Uterus (tissue), 4 donors: ENCODE results near the gene CC2D1A. TPM values are rescaled to one million over a fixed set of nuclear protein-coding genes. Genes with fewer than 3 reads are reported as not detected.

Experiments used
- DNase-seq, 2 donors: peaks; one replicate each; pipeline ENCODE4 v3.0.0-alpha.2; 2019 to 2020
- H3K27ac ChIP-seq, 2 donors: fragments of 200-600 bp; sonication (generic); 1 replicate in 1 of 2; 2 replicates in 1 of 2; pipeline ENCODE4 v1.5.1; 2016 to 2018
- H3K27me3 ChIP-seq, 2 donors: fragments of 200-600 bp; sonication (generic); one replicate each; pipeline ENCODE4 v1.5.1; 2018 to 2019; ENCODE audit warnings: control low read depth in 1 of 2
- H3K36me3 ChIP-seq, 2 donors: fragments of 200-600 bp; sonication (generic); one replicate each; pipeline ENCODE4 v1.5.1; 2019; ENCODE audit warnings: control low read depth in 1 of 2
- H3K4me1 ChIP-seq, 2 donors: fragments of 200-600 bp; sonication (generic); one replicate each; pipeline ENCODE4 v1.5.1; 2018 to 2019; ENCODE audit warnings: control low read depth in 1 of 2
- H3K4me3 ChIP-seq, 2 donors: fragments of 200-600 bp; sonication (generic); 1 replicate in 1 of 2; 2 replicates in 1 of 2; pipeline ENCODE4 v1.5.1; 2018 to 2019; ENCODE audit warnings: mild to moderate bottlenecking in 1 of 2
- H3K9me3 ChIP-seq, 2 donors: fragments of 200-600 bp; sonication (generic); one replicate each; pipeline ENCODE4 v1.5.1; 2019; ENCODE audit warnings: control low read depth in 1 of 2
- POLR2A ChIP-seq, 2 donors: fragments of 450-650 bp; IDR thresholded peaks; one replicate each; pipeline ENCODE4 v1.6.1; 2016; ENCODE audit warnings: antibody characterized with exemption in 2 of 2, mild to moderate bottlenecking in 1 of 2, moderate library complexity in 1 of 2
- intact Hi-C: fragments of 100-400 bp; cut with DNase I; formaldehyde crosslinking; loops from one replicate; pipeline ENCODE4 v1.15.1; 2023; ENCODE audit warnings: low total_unique reads
- total RNA-seq, 4 donors: library from RNA; depleted of rRNA in 3 of 4; stranded (reverse); fragments of >200 nt in 3 of 4; gene quantifications; one replicate each; pipeline versions ENCODE4 v1.1.0 to v1.2.4, GENCODE V29; 2014 to 2023
- TF ChIP-seq, protein P1 (sequence below), 4 experiments: fragments of 200-600 bp in 2 of 4; fragments of 450-650 bp in 2 of 4; sonication (generic) in 2 of 4; IDR thresholded peaks; one replicate each; pipeline ENCODE4 v1.5.1; 2016 to 2019; ENCODE audit warnings: antibody characterized with exemption in 4 of 4, mild to moderate bottlenecking in 2 of 4, moderate library complexity in 1 of 4
- donor health status: DM: yes; HTN: yes; CAD: no.

Gene CC2D1A
- total RNA-seq, 4 donors from 2014 or later: 3.2 to 44.4 (median 13.2) TPM

DNA sequence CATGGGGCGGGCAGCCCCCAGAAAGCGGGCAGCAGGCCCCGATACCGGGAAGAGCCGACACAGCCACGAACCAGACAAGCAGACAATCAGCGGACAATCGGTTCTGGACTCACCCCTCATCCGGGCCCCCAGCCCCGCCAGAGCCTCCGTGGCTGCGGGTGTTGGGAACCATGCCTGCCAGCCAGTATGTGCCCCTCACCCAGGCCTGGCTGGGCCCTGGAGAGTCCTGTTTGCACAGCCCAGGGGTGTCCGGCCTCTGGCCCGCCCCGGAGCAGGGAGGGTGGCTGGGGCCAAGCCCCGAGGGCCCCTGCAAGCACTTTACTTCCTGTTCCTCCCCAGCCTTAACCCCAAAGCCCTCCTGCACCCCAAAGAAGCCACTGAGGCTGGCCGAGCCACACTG lies 24.4 kb downstream of the CC2D1A start:
- Histone ChIP-seq H3K4me3 (no peak overlapping the region), H3K27ac (no peak overlapping the region), H3K36me3 (no peaks in the 10 kb centered on the region), H3K9me3 (no peaks in the 10 kb centered on the region), H3K4me1 (no peaks in the 10 kb centered on the region), H3K27me3 (no peaks in the 10 kb centered on the region)
- no peak for DNase-seq
- intact Hi-C loops: no loop called here
- no peak for TF ChIP-seq POLR2A (IDR thresholded peaks at IDR 0.05)
- TF ChIP-seq, protein P1, sequence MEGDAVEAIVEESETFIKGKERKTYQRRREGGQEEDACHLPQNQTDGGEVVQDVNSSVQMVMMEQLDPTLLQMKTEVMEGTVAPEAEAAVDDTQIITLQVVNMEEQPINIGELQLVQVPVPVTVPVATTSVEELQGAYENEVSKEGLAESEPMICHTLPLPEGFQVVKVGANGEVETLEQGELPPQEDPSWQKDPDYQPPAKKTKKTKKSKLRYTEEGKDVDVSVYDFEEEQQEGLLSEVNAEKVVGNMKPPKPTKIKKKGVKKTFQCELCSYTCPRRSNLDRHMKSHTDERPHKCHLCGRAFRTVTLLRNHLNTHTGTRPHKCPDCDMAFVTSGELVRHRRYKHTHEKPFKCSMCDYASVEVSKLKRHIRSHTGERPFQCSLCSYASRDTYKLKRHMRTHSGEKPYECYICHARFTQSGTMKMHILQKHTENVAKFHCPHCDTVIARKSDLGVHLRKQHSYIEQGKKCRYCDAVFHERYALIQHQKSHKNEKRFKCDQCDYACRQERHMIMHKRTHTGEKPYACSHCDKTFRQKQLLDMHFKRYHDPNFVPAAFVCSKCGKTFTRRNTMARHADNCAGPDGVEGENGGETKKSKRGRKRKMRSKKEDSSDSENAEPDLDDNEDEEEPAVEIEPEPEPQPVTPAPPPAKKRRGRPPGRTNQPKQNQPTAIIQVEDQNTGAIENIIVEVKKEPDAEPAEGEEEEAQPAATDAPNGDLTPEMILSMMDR (IDR thresholded peaks at IDR 0.05): no peak

DNA sequence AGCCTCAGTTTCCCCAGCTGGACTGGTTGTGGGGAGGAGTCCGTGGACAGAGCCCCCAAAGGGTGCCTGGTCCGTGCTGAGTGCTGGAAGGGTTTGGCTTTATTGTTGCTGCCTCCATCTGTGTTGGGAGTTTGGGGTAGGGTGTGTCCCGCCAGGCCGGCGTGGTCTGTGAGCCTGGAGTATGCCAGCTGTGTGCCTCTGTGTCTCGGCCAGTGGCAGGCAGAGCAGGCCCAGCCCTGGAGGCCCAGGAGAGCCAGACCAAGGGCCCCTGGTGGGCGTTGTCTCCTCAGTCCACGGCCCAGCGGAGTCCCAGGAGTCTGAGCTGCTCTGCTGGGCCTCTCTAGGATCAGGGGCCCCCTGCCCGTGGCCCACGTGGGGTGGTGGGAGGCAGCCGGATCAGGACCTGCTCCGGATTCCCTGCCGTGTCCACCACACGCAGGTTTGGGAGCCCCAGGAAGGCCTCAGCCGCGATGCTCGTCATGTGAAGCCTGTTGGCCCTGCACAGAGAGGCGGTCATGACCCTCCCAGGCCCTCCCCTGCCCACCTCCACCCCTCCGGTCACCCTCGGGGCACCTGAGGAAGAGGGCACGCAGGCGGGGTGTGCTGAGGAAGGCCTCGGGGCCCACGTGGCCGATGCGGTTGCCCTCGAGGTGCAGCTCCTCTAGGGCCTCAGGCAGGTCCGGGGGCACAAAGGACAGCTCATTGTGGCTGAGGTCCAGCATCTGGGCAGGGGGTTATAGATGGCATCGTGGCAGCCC lies 25.6 kb downstream of the CC2D1A start:
- no peak overlapping the region for H3K4me3 ChIP-seq
- H3K27me3 ChIP-seq: no peaks in the 10 kb centered on the region
- no peak for TF ChIP-seq POLR2A (IDR thresholded peaks at IDR 0.05)
- TF ChIP-seq, protein P1 (IDR thresholded peaks at IDR 0.05): no peak
- H3K4me1 ChIP-seq: no peaks in the 10 kb centered on the region
- intact Hi-C loops: no loop called here
- no peak for DNase-seq
- no peaks in the 10 kb centered on the region for H3K36me3 ChIP-seq
- H3K9me3 ChIP-seq: no peaks in the 10 kb centered on the region
- no peak overlapping the region for H3K27ac ChIP-seq

DNA sequence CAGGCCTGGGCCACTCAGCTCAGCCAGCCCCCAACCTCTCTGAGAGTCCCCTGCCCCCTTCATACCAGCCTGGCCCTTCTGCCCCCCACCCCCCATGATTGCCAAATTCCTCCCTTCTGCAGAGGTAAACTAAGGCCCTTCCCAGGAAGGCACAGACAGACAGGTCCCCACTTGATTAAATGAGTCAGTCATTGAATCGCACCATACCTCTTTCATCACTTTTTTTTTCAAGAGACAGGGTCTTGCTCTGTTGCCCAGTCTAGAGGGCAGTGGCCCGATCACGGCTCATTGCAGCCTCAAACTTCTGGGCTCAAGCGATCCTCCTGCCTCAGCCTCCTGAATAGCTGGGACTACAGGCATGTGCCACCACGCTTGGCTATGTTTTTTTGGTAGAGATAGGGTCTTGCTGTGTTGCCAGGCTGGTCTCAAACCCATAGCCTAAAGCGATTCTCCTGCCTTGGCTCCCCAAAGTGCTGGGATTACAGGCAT lies 26.2 kb downstream of the CC2D1A start:
- no peak for TF ChIP-seq POLR2A (IDR thresholded peaks at IDR 0.05)
- TF ChIP-seq, protein P1 (IDR thresholded peaks at IDR 0.05): no peak
- intact Hi-C loops: no loop called here
- Histone ChIP-seq H3K27me3 (no peaks in the 10 kb centered on the region), H3K36me3 (no peaks in the 10 kb centered on the region), H3K4me1 (no peaks in the 10 kb centered on the region), H3K9me3 (no peaks in the 10 kb centered on the region), H3K27ac (no peak overlapping the region), H3K4me3 (no peak overlapping the region)
- DNase-seq: no peak

DNA sequence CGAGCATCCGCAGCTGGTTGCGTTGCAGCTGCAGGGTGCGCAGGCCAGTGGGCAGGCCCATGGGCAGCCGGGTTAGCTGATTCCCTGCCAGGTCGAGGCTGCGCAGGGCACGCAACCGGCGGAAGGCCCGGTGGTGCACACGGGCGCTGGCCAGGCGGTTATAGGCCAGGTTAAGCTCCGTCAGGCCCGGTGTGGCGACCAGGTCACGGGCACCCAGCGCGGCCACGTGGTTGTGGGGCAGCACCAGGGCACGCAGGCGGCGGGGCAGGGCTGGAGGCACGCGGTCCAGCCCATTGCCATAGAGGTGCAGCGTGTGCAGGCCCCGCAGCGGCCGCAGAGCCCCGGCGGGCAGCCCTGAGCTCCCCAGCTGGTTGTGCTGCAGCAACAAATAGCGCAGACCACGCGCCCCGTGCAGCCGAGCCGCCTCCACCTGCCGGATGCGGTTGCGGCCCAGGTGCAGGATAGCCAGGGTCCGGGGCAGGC lies 27.0 kb downstream of the CC2D1A start:
- H3K27ac ChIP-seq: no peak overlapping the region
- peaks cover 0 to 2% of the 10 kb centered on the region in 2 donors for H3K4me1 ChIP-seq
- H3K4me3 ChIP-seq: no peak overlapping the region
- TF ChIP-seq POLR2A (IDR thresholded peaks at IDR 0.05): no peak
- TF ChIP-seq, protein P1 (IDR thresholded peaks at IDR 0.05): no peak
- H3K9me3 ChIP-seq: no peaks in the 10 kb centered on the region
- no peaks in the 10 kb centered on the region for H3K27me3 ChIP-seq
- no peaks in the 10 kb centered on the region for H3K36me3 ChIP-seq
- DNase-seq: no peak
- intact Hi-C loops: no loop called here

DNA sequence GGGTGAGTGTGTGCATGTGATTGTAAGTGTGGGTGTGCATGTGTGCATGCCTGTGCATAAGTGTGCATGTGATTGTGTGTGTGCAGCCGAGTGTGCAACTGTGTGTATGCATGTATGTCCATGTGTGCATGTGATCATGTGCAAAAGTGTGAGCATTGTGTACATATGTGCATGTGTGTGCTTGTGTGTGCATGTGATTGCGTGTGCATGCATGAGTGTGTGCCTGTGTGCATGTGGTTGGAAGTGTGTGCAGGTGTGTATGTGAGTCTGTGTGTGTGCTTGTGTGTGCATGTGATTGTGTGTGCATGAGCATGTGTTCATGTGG lies 28.7 kb downstream of the CC2D1A start:
- H3K4me1 ChIP-seq: peaks cover 0 to 5% of the 10 kb centered on the region in 2 donors
- no peak for TF ChIP-seq POLR2A (IDR thresholded peaks at IDR 0.05)
- TF ChIP-seq, protein P1 (IDR thresholded peaks at IDR 0.05): no peak
- DNase-seq: no peak
- no peaks in the 10 kb centered on the region for H3K27me3 ChIP-seq
- H3K27ac ChIP-seq: no peak overlapping the region
- no peaks in the 10 kb centered on the region for H3K9me3 ChIP-seq
- no peak overlapping the region for H3K4me3 ChIP-seq
- no peaks in the 10 kb centered on the region for H3K36me3 ChIP-seq
- intact Hi-C loops: no loop called here
